ENCODE data around the gene ZNF784. TPM values are rescaled to one million over a fixed set of nuclear protein-coding genes. Genes with fewer than 3 reads are reported as not detected.

The ZNF784 gene
- total and polyA plus RNA-seq, 2 donors (not counting 3 experiments of a cell fraction or from before 2014, with no cell fraction given), result 4.9 TPM

- no TSS peak for BruUV-seq (replicated peaks)
- Histone ChIP-seq H3K4me1 (ENCODE audit: control insufficient read depth, extremely low read depth, insufficient read depth, low read length) (peaks cover 28% of the 10 kb centered on the region), H3K36me3 (ENCODE audit: control insufficient read depth in 2 of 2, extremely low read depth in 1 of 2, insufficient read depth in 2 of 2, low read length in 2 of 2) (peaks cover 3 to 12% of the 10 kb centered on the region in 2 experiments), H2AFZ (ENCODE audit: low read depth, low read length) (peak overlapping the region; percentile 97), H3K9ac (replicated peaks; ENCODE audit: extremely low read depth, insufficient read depth, low read length) (no peak overlapping the region), H3K79me2 (ENCODE audit: control insufficient read depth, insufficient read depth, low read length) (peaks cover 19% of the 10 kb centered on the region), H3K27me3 (ENCODE audit: control insufficient read depth in 2 of 2, insufficient read depth in 2 of 2, low read length in 2 of 2) (no peaks in the 10 kb centered on the region), H3K27ac (ENCODE audit: insufficient read depth, low read depth, low read length) (no peak overlapping the region), H3K9me1 (replicated peaks; ENCODE audit: control insufficient read depth, extremely low read depth, insufficient read depth, low read length) (no peaks in the 10 kb centered on the region), H3K4me2 (ENCODE audit: insufficient read depth, low read length) (peak overlapping the region; percentile 60), H4K20me1 (replicated peaks; ENCODE audit: control insufficient read depth, extremely low read depth, insufficient read depth, low read length) (no peaks in the 10 kb centered on the region), H3K9me3 (replicated peaks; ENCODE audit: control insufficient read depth, insufficient read depth, low read length) (no peaks in the 10 kb centered on the region), H3K4me3 (replicated peaks in 1 of 3; ENCODE audit: insufficient read depth in 1 of 3, low read depth in 1 of 3, low read length in 3 of 3) (peak overlapping the region in 2 of 3 experiments; percentile 71 to 77)
- dilution Hi-C loops (cut with MboI; ENCODE audit: extremely low pct_ligation_motif_present, low sequenced_read_pairs), result no loop called here
- DNase-seq (ENCODE audit: low read depth, low spot score) (no peak), FAIRE-seq (peak; percentile 4)
- ChIA-PET POLR2A (interaction anchor here (0.7 kb wide), 1 partner anchor 62 kb away, joined by 3 read pairs; no protein-coding TSS in a partner anchor), CTCF (interaction anchor here (0.8 to 2.1 kb wide), 7 partner anchors 8 to 24 kb away, joined by 3 to 14 read pairs (median 4); no protein-coding TSS in a partner anchor)
- intact Hi-C loops (cut with micrococcal nuclease), result no loop called here
- TF ChIP-seq GATA2 (IDR thresholded peaks at IDR 0.05; ENCODE audit: insufficient read depth, insufficient read length, low read depth, low read length) (no peak), JUN (IDR thresholded peaks at IDR 0.05; ENCODE audit: borderline replicate concordance, insufficient read depth, insufficient read length, low read depth) (no peak), POLR2A (IDR thresholded peaks at IDR 0.05; ENCODE audit: low read depth, low read length) (no peak), CTCF (IDR thresholded peaks at IDR 0.05; ENCODE audit: extremely low read depth in 1 of 2, insufficient read depth in 1 of 2, low read depth in 1 of 2, low read length in 2 of 2) (no peak), POLR2AphosphoS5 (IDR thresholded peaks at IDR 0.05; ENCODE audit: insufficient read depth, low read depth, low read length) (no peak), MAX (IDR thresholded peaks at IDR 0.05; ENCODE audit: insufficient read depth, insufficient read length) (no peak), EZH2 (IDR thresholded peaks at IDR 0.05; ENCODE audit: borderline replicate concordance, low read depth, low read length, severe bottlenecking) (no peak), MYC (IDR thresholded peaks at IDR 0.05; ENCODE audit: low read depth, low read length) (no peak), FOS (IDR thresholded peaks at IDR 0.05; ENCODE audit: borderline replicate concordance, insufficient read depth, low read length) (no peak)
Measured at GRCh38 chr19:55646889-55647731, 22.7 kb upstream of the ZNF784 start.

All from endothelial cell of umbilical vein (primary cell).